ENCODE measurements around the gene INSM1. TPM values are rescaled to one million over a fixed set of nuclear protein-coding genes. Genes with fewer than 3 reads are reported as not detected.

The INSM1 gene
- total and polyA plus RNA-seq, 10 of the 15 experiments (the other 5 are each of a cell fraction or from before 2014, with no cell fraction given): 0.03 to 0.11 (median 0.04) TPM; not detected in 7

DNA sequence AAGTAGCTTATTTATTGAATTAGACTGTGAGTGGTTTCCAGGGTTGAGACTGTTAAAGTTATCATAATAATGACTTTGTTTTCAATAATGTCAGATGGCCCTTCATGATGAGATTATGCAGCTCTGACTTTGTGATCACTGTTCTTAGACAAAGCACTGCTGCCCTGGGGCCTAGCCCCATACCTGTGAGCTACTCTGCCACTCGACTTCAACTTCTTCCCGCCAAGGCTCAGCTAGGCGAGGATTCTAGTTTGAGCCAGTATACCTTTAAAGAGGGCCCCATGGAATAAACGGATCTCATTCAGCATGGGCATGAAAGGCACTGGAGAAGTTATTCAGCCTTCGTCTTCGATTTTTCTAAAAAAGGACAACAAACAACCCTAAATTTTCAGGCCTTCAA lies 45.0 kb upstream of the INSM1 start (continued):
- TF ChIP-seq, protein P1, sequence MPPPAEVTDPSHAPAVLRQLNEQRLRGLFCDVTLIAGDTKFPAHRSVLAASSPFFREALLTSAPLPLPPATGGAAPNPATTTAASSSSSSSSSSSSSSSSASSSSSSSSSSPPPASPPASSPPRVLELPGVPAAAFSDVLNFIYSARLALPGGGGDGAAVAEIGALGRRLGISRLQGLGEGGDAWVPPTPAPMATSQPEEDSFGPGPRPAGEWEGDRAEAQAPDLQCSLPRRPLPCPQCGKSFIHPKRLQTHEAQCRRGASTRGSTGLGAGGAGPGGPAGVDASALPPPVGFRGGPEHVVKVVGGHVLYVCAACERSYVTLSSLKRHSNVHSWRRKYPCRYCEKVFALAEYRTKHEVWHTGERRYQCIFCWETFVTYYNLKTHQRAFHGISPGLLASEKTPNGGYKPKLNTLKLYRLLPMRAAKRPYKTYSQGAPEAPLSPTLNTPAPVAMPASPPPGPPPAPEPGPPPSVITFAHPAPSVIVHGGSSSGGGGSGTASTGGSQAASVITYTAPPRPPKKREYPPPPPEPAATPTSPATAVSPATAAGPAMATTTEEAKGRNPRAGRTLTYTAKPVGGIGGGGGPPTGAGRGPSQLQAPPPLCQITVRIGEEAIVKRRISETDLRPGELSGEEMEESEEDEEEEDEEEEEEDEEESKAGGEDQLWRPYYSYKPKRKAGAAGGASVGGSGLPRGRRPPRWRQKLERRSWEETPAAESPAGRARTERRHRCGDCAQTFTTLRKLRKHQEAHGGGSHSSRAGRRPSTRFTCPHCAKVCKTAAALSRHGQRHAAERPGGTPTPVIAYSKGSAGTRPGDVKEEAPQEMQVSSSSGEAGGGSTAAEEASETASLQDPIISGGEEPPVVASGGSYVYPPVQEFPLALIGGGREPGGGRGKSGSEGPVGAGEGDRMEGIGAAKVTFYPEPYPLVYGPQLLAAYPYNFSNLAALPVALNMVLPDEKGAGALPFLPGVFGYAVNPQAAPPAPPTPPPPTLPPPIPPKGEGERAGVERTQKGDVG (CRISPR knock-in tag; IDR thresholded peaks at IDR 0.05): no peak
- TF ChIP-seq MTA3 (IDR thresholded peaks at IDR 0.05; ENCODE audit: borderline replicate concordance, low read length) (no peak), ZBED1 (IDR thresholded peaks at IDR 0.05; ENCODE audit: borderline replicate concordance) (no peak), RFX5 (IDR thresholded peaks at IDR 0.05; ENCODE audit: low read depth, low read length) (no peak)
- TF ChIP-seq, protein P2, sequence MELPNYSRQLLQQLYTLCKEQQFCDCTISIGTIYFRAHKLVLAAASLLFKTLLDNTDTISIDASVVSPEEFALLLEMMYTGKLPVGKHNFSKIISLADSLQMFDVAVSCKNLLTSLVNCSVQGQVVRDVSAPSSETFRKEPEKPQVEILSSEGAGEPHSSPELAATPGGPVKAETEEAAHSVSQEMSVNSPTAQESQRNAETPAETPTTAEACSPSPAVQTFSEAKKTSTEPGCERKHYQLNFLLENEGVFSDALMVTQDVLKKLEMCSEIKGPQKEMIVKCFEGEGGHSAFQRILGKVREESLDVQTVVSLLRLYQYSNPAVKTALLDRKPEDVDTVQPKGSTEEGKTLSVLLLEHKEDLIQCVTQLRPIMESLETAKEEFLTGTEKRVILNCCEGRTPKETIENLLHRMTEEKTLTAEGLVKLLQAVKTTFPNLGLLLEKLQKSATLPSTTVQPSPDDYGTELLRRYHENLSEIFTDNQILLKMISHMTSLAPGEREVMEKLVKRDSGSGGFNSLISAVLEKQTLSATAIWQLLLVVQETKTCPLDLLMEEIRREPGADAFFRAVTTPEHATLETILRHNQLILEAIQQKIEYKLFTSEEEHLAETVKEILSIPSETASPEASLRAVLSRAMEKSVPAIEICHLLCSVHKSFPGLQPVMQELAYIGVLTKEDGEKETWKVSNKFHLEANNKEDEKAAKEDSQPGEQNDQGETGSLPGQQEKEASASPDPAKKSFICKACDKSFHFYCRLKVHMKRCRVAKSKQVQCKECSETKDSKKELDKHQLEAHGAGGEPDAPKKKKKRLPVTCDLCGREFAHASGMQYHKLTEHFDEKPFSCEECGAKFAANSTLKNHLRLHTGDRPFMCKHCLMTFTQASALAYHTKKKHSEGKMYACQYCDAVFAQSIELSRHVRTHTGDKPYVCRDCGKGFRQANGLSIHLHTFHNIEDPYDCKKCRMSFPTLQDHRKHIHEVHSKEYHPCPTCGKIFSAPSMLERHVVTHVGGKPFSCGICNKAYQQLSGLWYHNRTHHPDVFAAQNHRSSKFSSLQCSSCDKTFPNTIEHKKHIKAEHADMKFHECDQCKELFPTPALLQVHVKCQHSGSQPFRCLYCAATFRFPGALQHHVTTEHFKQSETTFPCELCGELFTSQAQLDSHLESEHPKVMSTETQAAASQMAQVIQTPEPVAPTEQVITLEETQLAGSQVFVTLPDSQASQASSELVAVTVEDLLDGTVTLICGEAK (IDR thresholded peaks at IDR 0.05; ENCODE audit: borderline replicate concordance): no peak
- TF ChIP-seq, protein P3, sequence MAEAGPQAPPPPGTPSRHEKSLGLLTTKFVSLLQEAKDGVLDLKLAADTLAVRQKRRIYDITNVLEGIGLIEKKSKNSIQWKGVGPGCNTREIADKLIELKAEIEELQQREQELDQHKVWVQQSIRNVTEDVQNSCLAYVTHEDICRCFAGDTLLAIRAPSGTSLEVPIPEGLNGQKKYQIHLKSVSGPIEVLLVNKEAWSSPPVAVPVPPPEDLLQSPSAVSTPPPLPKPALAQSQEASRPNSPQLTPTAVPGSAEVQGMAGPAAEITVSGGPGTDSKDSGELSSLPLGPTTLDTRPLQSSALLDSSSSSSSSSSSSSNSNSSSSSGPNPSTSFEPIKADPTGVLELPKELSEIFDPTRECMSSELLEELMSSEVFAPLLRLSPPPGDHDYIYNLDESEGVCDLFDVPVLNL (IDR thresholded peaks at IDR 0.05; ENCODE audit: low read depth, low read length): no peak

Data from GM12878 (cell line).